ENCODE data around the gene THRB. TPM values are rescaled to one million over a fixed set of nuclear protein-coding genes. Genes with fewer than 3 reads are reported as not detected.

Gene THRB
- total RNA-seq, 4 donors from 2014 or later: 9.8 to 52.4 (median 31.3) TPM

DNA sequence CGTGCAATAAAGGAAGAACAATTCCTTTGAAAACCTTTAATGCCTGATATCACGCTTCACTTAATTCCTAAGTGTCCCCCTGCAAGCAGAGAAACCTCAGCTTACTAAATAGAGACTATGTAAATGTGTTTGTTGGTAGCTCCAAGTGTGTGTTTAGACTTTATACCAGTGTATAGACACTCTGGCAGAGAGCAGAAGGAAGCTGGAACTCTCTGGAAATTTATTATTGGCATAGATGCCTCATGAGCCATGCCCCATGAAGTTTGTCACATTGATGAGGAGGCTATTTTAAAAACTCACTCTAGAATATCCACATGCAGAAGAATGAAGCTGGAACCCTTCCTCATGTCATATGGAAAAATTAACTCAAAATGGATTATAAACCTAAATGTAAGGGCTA is 99.9 kb downstream of the THRB start:
- H3K9me3 ChIP-seq: no peaks in the 10 kb centered on the region
- peaks cover 7 to 23% (median 12%) of the 10 kb centered on the region in 4 donors for H3K4me1 ChIP-seq
- intact Hi-C loops (cut with DNase I; ENCODE audit: low total_unique reads): no loop called here
- H3K4me3 ChIP-seq: no peak overlapping the region
- in situ Hi-C loops (cut with MboI; ENCODE audit: low pct_ligation_motif_present in 1 of 4, low pct_unique_long_range_greater_than_20kb in 1 of 4, low sequenced_read_pairs in 3 of 4): no loop called here
- WGBS, 2 donors (ENCODE audit: low coverage in 1 of 2): 73 to 86% methylated on average over 2 of the region's 2 CpGs
- no peak overlapping the region for H3K27ac ChIP-seq
- no peaks in the 10 kb centered on the region for H3K36me3 ChIP-seq
- DNase-seq: no peak
- H3K27me3 ChIP-seq: no peaks in the 10 kb centered on the region
- TF ChIP-seq POLR2A (IDR thresholded peaks at IDR 0.05) (no peak), CTCF (IDR thresholded peaks at IDR 0.05) (no peak), EP300 (IDR thresholded peaks at IDR 0.05; ENCODE audit: low read depth) (no peak), POLR2AphosphoS5 (IDR thresholded peaks at IDR 0.05) (no peak)

- H3K4me3 ChIP-seq: no peak overlapping the region
- intact Hi-C loops (cut with DNase I; ENCODE audit: low total_unique reads) (no loop called here), in situ Hi-C loops (cut with MboI; ENCODE audit: low pct_ligation_motif_present in 1 of 4, low pct_unique_long_range_greater_than_20kb in 1 of 4, low sequenced_read_pairs in 3 of 4) (no loop called here)
- TF ChIP-seq POLR2AphosphoS5 (IDR thresholded peaks at IDR 0.05) (no peak), EP300 (IDR thresholded peaks at IDR 0.05; ENCODE audit: low read depth) (no peak), POLR2A (IDR thresholded peaks at IDR 0.05) (no peak), CTCF (IDR thresholded peaks at IDR 0.05) (no peak)
- H3K27me3 ChIP-seq: no peaks in the 10 kb centered on the region
- H3K4me1 ChIP-seq: peaks cover 12 to 33% (median 23%) of the 10 kb centered on the region in 4 donors
- H3K9me3 ChIP-seq: no peaks in the 10 kb centered on the region
- WGBS, 2 donors (ENCODE audit: low coverage in 1 of 2): 52 to 67% methylated on average over 1 to 3 of the region's 3 CpGs
- no peak for DNase-seq
- H3K27ac ChIP-seq: no peak overlapping the region
- H3K36me3 ChIP-seq: no peaks in the 10 kb centered on the region
These were observed 101.3 kb downstream of the THRB start for GRCh38 chr3:24393316-24393715.

DNA sequence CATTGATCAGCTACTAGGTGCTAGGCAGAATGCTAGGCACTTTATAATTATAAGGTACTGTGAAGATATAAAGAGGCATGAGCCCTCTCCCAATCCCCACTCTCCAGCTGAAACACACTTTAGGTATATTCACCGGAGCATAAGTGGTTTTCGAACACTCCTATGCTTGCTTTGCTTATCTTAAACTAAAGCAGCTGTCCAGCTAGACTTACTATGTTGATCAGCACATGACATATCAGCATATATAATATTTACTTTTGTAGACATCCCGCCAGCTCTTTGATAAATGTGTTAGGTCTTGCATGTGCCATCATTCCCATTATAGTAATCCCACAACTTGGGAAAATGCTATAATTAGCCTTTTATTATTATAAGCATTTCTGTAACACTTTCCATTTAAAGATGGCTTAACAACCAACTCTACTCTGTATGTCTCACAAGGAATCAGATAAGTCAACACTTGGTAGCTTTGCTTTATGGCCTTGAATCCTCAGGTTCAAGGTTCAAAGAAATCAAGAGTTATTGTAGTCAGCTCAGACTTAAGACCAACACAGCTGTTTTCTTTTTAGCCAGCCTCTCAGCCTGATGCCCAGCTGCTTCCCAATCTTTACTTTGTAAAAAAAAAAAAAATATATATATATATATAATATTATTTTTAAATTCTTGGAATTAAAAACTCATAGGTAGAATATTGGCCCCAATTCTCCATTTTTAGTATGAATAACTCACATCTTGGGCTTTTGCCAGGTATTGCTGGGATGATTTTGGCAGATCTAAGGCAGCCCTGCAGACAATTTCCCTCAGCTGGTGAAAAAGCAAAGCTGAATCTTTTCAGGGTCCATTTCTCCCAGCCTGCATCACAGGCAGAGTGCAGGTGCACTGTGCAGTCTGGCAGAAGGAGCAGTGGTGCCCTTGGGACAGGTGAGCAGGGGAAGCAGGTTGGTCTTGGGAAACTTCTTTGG is 104.2 kb downstream of the THRB start:
- WGBS, 2 donors (ENCODE audit: low coverage in 1 of 2): 49 to 50% methylated on average over 3 of the region's 3 CpGs
- no peak overlapping the region for H3K4me3 ChIP-seq
- in situ Hi-C loops (cut with MboI; ENCODE audit: low pct_ligation_motif_present in 1 of 4, low pct_unique_long_range_greater_than_20kb in 1 of 4, low sequenced_read_pairs in 3 of 4): no loop called here
- H3K27ac ChIP-seq: peak overlapping the region; percentile 33 to 59 (median 46)
- intact Hi-C loops (cut with DNase I; ENCODE audit: low total_unique reads): no loop called here
- H3K27me3 ChIP-seq: no peaks in the 10 kb centered on the region
- H3K36me3 ChIP-seq: no peaks in the 10 kb centered on the region
- no peaks in the 10 kb centered on the region for H3K9me3 ChIP-seq
- no peak for DNase-seq
- no peak for TF ChIP-seq POLR2A (IDR thresholded peaks at IDR 0.05)
- TF ChIP-seq POLR2AphosphoS5 (IDR thresholded peaks at IDR 0.05): peak in 2 of 3 donors; percentile 15 to 44
- TF ChIP-seq CTCF (IDR thresholded peaks at IDR 0.05): no peak
- TF ChIP-seq EP300 (IDR thresholded peaks at IDR 0.05; ENCODE audit: low read depth): no peak
- peaks cover 12 to 36% (median 23%) of the 10 kb centered on the region in 4 donors for H3K4me1 ChIP-seq

GRCh38 chr3:24389108-24390090 is 105.3 kb downstream of the THRB start:
- peaks cover 12 to 36% (median 23%) of the 10 kb centered on the region in 4 donors for H3K4me1 ChIP-seq
- DNase-seq: no peak
- H3K27ac ChIP-seq: peak overlapping the region; percentile 33 to 59 (median 46)
- TF ChIP-seq POLR2AphosphoS5 (IDR thresholded peaks at IDR 0.05) (no peak), CTCF (IDR thresholded peaks at IDR 0.05) (no peak), EP300 (IDR thresholded peaks at IDR 0.05; ENCODE audit: low read depth) (no peak), POLR2A (IDR thresholded peaks at IDR 0.05) (no peak)
- in situ Hi-C loops (cut with MboI; ENCODE audit: low pct_ligation_motif_present in 1 of 4, low pct_unique_long_range_greater_than_20kb in 1 of 4, low sequenced_read_pairs in 3 of 4): no loop called here
- no peaks in the 10 kb centered on the region for H3K27me3 ChIP-seq
- no peaks in the 10 kb centered on the region for H3K36me3 ChIP-seq
- H3K9me3 ChIP-seq: no peaks in the 10 kb centered on the region
- intact Hi-C loops (cut with DNase I; ENCODE audit: low total_unique reads): no loop called here
- 44 to 46% methylated on average over 6 of the region's 6 CpGs for WGBS, 2 donors (ENCODE audit: low coverage in 1 of 2)
- no peak overlapping the region for H3K4me3 ChIP-seq
